WI38 (cell line): ENCODE measurements around the gene PRRT4.

ENCODE experiments used
- H3K4me3 ChIP-seq: 2 replicates; pipeline ENCODE4 v1.5.1; 2011; ENCODE audit warnings: low read depth, mild to moderate bottlenecking, control low read depth, low read length
- CTCF ChIP-seq: IDR thresholded peaks from 2 replicates; pipeline ENCODE4 v1.5.1; 2012; ENCODE audit warnings: low read depth, mild to moderate bottlenecking, control low read depth, low read length

Gene PRRT4

GRCh38 chr7:128406314-128407232 lies 45.1 kb upstream of the PRRT4 start:
- H3K4me3 ChIP-seq: no peak overlapping the region; the same call in 1 of the 2 replicates
- TF ChIP-seq CTCF: no peak

- no peak for TF ChIP-seq CTCF
- H3K4me3 ChIP-seq: peak overlapping the region; percentile 77
These were observed 44.2 kb upstream of the PRRT4 start for GRCh38 chr7:128405471-128406313.

GRCh38 chr7:128404886-128405470 lies 43.5 kb upstream of the PRRT4 start:
- TF ChIP-seq CTCF: 0 out of 2 replicates have a peak, but pooled peaks have one; percentile 11
- peak overlapping the region; percentile 77 for H3K4me3 ChIP-seq

- no peak for TF ChIP-seq CTCF
These were observed 42.7 kb upstream of the PRRT4 start for GRCh38 chr7:128404143-128404681.

GRCh38 chr7:128403676-128404075 lies 42.2 kb upstream of the PRRT4 start:
- TF ChIP-seq CTCF: no peak
- H3K4me3 ChIP-seq: no peak overlapping the region

More at GRCh38 chr7:128404143-128404681, 42.7 kb upstream of the PRRT4 start:
- peak overlapping the region; percentile 77 for H3K4me3 ChIP-seq

GRCh38 chr7:128402356-128402755 lies 40.9 kb upstream of the PRRT4 start:
- H3K4me3 ChIP-seq: no peak overlapping the region
- TF ChIP-seq CTCF: no peak
